Esophagus mucosa (tissue), 1 donor: ENCODE measurements around the gene TCF21. TPM values are rescaled to one million over a fixed set of nuclear protein-coding genes. Genes with fewer than 3 reads are reported as not detected.
A peak's percentile ranks its signal among the peaks of the same experiment; 100 is the strongest.

Experiments used
- ATAC-seq: fragments of 200-7000 bp; cut with Tn5 transposase; one replicate; pipeline ENCODE4 v1.9.1; 2020
- total RNA-seq: library from RNA; stranded (reverse); gene quantifications from one replicate; pipeline ENCODE4 v1.2.4, GENCODE V29; 2023
- donor health status: DM: yes; HTN: yes; CAD: no.

TCF21 gene
- total RNA-seq, 1 donor from 2014 or later: 0.72 TPM

- ATAC-seq: no peak
Observed at GRCh38 chr6:133890711-133891148, 1.8 kb downstream of the TCF21 start.

- ATAC-seq: no peak
Observed at GRCh38 chr6:133891149-133891926, 2.4 kb downstream of the TCF21 start.

GRCh38 chr6:133891927-133892812, 3.3 kb downstream of the TCF21 start:
- no peak for ATAC-seq

GRCh38 chr6:133892813-133893691, 4.1 kb downstream of the TCF21 start:
- ATAC-seq: no peak

- ATAC-seq: no peak
Observed at GRCh38 chr6:133893946-133894345, 5.0 kb downstream of the TCF21 start.

- ATAC-seq: no peak
Observed at GRCh38 chr6:133894369-133894768, 5.5 kb downstream of the TCF21 start.

- no peak for ATAC-seq
Observed at GRCh38 chr6:133894795-133895358, 6.0 kb downstream of the TCF21 start.

GRCh38 chr6:133895573-133896343, 6.8 kb downstream of the TCF21 start:
- no peak for ATAC-seq

- ATAC-seq: no peak
Observed at GRCh38 chr6:133896344-133896721, 7.4 kb downstream of the TCF21 start.

GRCh38 chr6:133898263-133898662, 9.3 kb downstream of the TCF21 start:
- no peak for ATAC-seq

GRCh38 chr6:133899556-133899955, 10.6 kb downstream of the TCF21 start:
- peak; percentile 69 for ATAC-seq

- no peak for ATAC-seq
Observed at GRCh38 chr6:133903855-133904254, 14.9 kb downstream of the TCF21 start.

GRCh38 chr6:133906050-133906449, 17.1 kb downstream of the TCF21 start:
- no peak for ATAC-seq

- peak; percentile 63 for ATAC-seq
Observed at GRCh38 chr6:133916650-133917151, 27.8 kb downstream of the TCF21 start.

GRCh38 chr6:133917781-133918180, 28.9 kb downstream of the TCF21 start:
- ATAC-seq: no peak

GRCh38 chr6:133918208-133918930, 29.5 kb downstream of the TCF21 start:
- no peak for ATAC-seq

- no peak for ATAC-seq
Observed at GRCh38 chr6:133919362-133919761, 30.4 kb downstream of the TCF21 start.

- ATAC-seq: peak; percentile 74
Observed at GRCh38 chr6:133921249-133921859, 32.4 kb downstream of the TCF21 start.

- ATAC-seq: peak; percentile 85
Observed at GRCh38 chr6:133923938-133924593, 35.2 kb downstream of the TCF21 start.
